Fibroblast of skin of right quadriceps (primary cell): Measurements from ENCODE around the gene COX5A.
"Not testable (repeated sequence)": the region's sequence is repeated elsewhere in the genome, so short reads cannot be mapped to it uniquely, and the experiment has no call there.

Source experiments
- DNase-seq: peaks from one replicate; pipeline ENCODE4 v3.0.0-alpha.2; 2013

COX5A gene

GRCh38 chr15:74955017-74955416 is 17.1 kb upstream of the COX5A start:
- no peak for DNase-seq

- peak; percentile 40 for DNase-seq
These were observed 16.6 kb upstream of the COX5A start for GRCh38 chr15:74954515-74954914.

- DNase-seq, result no peak
These were observed 13.1 kb upstream of the COX5A start for GRCh38 chr15:74951006-74951405.

- peak; percentile 65 for DNase-seq
These were observed 12.4 kb upstream of the COX5A start for GRCh38 chr15:74950078-74950908.

- no peak for DNase-seq
These were observed 642 bp downstream of the COX5A start for GRCh38 chr15:74937272-74937589.

GRCh38 chr15:74935193-74935592 is 2.7 kb downstream of the COX5A start:
- not testable (repeated sequence) for DNase-seq

- DNase-seq, result no peak
These were observed 4.3 kb downstream of the COX5A start for GRCh38 chr15:74933573-74933972.

GRCh38 chr15:74928771-74929198 is 9.1 kb downstream of the COX5A start:
- DNase-seq, result no peak

GRCh38 chr15:74924525-74924924 is 13.3 kb downstream of the COX5A start:
- no peak for DNase-seq

- DNase-seq, result no peak
These were observed 17.4 kb downstream of the COX5A start for GRCh38 chr15:74920456-74920855.

- no peak for DNase-seq
These were observed 20.2 kb downstream of the COX5A start for GRCh38 chr15:74917676-74918075.

- not testable (repeated sequence) for DNase-seq
These were observed 24.1 kb downstream of the COX5A start for GRCh38 chr15:74913799-74914198.

GRCh38 chr15:74913041-74913440 is 24.8 kb downstream of the COX5A start:
- DNase-seq, result no peak

- DNase-seq, result no peak
These were observed 29.2 kb downstream of the COX5A start for GRCh38 chr15:74908635-74909034.

- no peak for DNase-seq
These were observed 30.6 kb downstream of the COX5A start for GRCh38 chr15:74907163-74907870.

GRCh38 chr15:74906450-74907162 is 31.3 kb downstream of the COX5A start, which contains the start of gene FAM219B:
TSS of gene FAM219B (minus strand) at chr15:74906851. CDS start at chr15:74906800, 51 bp downstream.
- DNase-seq, result peak; percentile 79

GRCh38 chr15:74906067-74906449 is 31.8 kb downstream of the COX5A start:
- DNase-seq, result peak; percentile 16

GRCh38 chr15:74904190-74904805 is 33.6 kb downstream of the COX5A start:
- DNase-seq, result no peak

GRCh38 chr15:74903676-74904075 is 34.2 kb downstream of the COX5A start:
- no peak for DNase-seq

- no peak for DNase-seq
These were observed 35.4 kb downstream of the COX5A start for GRCh38 chr15:74902295-74903075.

- DNase-seq, result peak; percentile 43
These were observed 36.2 kb downstream of the COX5A start for GRCh38 chr15:74901612-74902063.

GRCh38 chr15:74897300-74897701 is 40.6 kb downstream of the COX5A start:
- DNase-seq, result no peak
